Stimulated activated CD8-positive, alpha-beta memory T cell treated with anti-CD3 and anti-CD28 coated beads, Interleukin-7, amount 100 ng/mL, for 48 hours (primary cell): ENCODE data around the gene ATP7B.

ENCODE experiments used
- DNase-seq, 2 donors: peaks; one replicate each; pipeline ENCODE4 v3.0.0-alpha.2; 2020; ENCODE audit warnings: low read depth in 1 of 2; ENCODE audit errors: extremely low read depth in 1 of 2

Gene ATP7B

DNA sequence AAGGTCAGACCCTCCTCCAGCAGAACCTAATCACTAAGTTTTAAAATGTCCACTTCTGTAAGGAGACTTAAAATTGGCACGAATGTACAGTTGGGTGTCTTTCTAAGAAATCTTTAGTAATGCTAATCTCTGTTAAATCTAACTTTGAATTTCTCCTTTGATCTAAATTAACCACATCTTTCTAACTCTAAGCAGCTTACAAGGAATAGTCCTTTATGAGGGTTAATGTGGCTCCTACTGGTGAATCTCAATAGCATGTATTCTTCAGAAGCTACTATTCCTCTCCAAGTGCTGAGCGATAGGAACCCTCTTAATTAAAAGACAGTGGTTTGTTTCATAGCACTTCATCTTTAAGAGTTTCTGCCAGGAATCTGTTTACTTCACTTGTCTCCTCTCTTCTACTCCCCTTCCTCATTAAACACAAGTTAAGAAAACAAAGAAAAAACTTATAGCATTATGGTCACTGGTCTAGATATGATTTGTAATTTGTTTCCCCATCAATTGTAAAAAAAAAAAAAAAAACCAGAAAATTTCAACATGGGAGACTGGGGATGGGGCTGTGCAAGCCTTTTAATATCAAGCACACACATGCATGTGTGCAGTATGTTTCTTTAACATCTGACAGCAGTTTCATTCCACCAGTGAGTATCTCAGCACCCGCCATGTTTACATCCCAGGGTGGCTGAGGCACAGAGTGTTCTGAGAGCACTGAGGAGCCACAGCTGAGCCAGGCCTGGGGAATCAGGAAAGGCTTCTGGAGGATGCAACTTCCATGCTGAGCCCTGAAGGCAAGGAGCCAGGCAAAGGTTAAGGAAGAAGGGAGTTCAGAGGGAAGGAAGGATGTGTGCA is 57.7 kb downstream of the ATP7B start:
- DNase-seq: no peak

DNA sequence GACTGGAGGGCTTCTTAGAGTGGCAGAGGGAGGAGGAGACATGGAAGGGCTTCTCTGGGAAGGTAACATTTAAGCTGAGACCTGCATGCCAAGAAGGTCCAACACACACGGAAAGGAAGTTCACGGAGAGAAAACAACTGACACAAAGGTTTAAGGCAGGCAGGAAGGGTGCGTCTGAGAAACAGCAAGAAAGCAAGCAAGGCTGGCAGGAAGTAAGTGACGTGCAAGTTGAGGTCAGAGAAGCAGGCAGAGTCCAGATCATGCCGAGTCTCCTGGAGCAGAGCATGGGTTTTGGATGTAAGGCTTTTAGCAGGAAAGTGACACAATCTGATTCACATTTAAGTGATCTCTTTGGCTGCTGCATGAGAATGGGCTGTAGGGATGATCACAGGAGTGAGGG is 60.5 kb downstream of the ATP7B start:
- no peak for DNase-seq

DNA sequence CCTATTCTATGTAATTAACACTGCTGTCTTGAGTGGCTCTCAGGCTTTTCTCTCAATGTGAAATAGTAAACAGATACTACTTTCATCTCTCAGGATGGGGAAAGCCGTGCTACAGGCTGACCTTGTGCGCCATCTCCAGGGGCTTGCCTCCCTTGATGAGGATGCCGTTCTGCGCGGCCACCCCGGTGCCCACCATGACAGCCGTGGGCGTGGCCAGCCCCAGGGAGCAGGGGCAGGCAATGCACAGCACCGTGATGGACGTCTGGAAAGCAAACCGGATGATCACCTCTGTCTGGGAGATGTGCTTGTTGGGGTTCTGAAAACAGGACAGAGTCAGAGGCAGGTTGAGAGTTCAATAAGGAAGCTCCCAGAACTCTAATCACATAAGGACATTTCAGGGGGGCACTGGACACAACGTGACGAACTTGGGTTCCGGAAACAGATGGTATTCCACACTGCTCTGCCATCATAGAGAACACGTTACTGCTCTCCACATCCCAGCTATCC is 65.0 kb downstream of the ATP7B start:
- DNase-seq: no peak

DNA sequence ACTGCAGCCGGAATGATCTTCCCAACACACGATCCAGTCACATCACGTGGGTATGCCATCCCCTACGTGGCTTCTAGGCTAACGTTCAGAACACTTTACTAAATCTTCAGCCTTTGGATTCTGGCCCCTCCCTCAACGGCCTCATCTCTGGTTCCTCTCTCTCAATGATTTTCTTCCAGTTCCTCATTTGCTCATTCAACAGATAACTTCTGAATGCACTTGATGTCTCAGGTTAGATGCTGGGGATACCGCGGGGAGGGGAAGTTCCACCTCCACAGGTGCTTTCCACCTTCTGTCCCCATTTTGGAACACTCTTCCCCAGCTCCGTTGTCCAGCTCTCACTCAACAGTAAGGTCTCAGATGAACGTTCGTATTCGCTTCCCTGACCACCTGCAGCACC is 66.1 kb downstream of the ATP7B start:
- no peak for DNase-seq

DNA sequence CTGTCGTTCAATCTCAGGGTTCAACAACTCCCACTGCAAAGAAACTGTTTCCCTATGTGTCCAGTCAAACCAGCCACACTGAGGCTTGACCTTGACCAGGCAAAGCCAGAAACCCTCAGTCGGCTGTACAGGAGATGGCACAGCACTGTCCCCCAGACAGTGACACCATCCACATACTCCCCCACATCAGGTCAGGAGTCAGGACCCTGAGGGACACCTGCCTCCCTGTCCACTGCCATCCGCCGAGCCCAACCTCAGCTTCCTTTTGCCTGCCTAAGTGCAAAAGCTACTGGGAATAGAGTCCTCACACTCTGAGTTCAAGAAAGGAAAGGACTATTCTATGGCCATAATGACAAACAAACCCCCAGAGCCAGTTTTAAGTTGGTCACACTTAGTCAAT is 66.8 kb downstream of the ATP7B start:
- no peak for DNase-seq

DNA sequence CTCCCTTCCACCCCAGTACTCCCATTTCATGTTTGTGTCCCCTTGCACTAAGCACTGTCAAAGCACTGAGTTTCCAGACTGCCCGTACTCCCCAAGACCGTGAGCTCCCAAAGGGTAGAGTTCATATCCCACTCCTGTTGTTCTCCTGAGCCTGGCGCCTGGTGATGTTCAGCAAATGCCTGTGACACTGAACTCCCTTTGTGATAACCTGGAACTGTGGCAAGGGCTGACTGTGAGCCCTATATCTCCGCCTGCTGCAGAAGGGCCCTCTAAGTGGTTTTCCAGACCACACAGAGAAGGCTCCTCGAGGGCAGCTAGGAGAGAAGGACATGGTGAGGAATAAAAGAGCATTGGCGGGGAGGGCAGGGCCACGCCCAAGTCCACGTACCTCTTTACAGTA is 67.5 kb downstream of the ATP7B start:
- DNase-seq: no peak

DNA sequence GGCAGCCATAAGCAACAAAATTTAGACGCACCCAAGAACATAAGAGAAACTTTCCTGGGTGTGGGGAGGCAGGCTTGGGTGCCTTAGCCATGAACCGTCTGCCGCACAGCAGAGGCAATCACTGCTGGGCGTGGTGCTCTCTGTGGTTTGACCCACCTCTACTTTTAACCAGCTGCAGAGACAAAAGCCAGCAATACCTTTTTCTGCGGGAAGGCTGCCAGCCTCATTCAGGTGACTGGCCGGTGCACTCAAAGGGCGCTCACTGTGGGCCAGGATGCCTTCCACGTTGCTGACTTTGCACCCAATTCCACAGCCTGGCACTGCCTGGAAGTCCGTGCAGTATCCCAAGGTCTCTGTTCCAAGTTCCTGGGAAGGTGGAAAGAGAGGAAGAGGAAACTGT is 69.1 kb downstream of the ATP7B start:
- no peak for DNase-seq

DNA sequence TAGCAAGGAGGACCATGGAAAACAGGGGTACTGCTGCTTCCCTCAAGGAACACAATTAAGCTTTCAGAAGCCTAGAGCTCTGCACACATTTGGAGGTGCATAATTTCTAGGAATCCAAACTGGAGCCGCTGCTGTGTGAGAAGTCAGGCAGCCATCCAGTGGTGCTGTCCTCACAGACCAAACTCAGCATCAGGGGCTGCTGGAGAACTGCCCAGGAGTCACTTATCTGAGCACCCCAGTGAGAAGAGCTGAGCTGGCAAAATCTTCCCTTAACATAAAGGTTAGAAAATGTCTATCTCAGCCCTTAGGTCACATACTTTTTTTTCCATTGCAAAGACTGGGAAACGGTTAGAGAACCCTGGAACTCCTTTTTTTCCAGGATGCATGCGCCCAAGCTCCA is 72.8 kb downstream of the ATP7B start:
- no peak for DNase-seq

DNA sequence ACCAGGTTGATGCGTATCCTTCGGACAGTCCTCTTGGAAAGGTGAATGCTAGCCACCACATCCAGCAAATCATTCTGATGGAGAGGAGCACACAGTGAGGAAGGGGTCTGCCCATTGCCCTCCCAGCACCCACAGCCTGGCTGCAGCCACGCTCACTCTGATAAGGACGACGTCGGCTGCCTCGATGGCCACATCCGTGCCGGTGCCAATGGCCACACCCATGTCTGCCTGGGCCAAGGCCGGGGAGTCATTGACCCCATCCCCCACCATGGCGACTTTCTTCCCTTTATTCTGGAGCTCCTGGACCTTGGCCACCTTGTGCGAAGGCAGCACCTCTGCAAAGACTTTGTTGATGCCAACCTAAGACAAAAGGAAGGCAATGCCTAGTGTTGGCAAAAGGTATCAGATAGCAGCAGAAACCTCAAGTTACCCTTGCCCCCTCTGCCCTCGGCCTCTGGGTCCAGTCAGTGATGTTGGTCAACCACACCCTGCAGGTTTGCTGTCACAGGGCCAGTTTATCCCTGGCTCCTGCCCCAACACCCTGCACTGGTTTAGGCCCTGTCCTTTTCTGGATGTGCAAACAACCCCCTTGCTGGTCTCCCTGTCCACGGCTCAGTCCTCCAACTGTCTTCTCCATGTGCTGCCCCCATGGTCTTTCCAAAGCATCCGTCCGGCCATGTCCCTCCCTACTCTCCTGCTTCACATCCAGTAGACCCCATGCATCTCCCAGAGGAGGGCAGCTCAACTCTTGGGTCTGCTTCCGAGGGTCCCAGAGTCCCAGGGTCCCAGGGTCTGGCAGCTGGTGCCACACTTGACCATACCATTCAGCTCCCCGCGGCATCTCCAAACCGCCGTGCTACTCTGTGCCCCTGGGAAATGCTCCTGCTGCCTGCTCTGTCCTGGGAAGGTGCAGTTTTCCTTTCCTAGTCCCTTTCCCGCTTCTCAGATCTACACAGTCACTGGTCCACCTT is 73.6 kb downstream of the ATP7B start:
- DNase-seq: no peak

DNA sequence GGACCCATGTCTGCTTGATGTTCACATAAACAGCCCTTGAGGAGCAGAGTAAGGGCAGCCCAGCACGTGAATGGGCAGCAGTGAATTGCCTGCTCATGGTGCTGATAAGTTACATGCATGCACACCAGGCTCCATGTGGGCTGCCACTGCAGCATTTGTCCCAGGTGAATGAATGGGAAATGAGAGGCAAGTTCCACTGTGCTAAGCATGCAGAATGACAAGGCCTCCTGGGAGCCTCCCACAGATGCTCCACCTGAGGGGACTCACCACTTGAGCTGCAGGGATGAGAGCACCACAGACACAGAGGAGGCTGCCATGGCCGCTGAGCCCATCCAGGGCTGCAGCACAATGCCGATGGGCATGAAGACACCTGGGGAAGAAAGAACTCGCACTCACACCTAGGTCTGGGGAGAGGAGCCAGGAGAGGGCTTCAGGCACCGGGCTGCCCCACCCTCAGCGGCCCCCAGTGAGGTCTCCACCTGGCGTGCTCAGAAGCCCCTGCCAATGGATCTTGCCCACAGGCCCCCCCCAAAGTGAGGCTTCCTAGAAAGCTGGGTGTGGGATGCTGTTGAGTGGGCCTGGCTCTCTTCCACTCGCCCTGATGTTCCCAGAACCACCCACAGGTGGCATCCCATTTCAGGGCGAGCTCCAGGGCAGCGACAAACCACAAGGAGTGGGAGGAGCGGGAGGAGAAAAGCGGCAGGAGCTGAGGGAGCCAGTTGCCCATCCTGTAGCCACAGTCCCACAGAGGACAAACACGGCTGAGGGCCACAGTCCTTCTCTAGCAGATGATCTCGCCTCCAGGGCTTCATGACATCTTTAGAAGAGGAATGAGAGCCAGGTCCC is 75.7 kb downstream of the ATP7B start:
- DNase-seq: no peak

DNA sequence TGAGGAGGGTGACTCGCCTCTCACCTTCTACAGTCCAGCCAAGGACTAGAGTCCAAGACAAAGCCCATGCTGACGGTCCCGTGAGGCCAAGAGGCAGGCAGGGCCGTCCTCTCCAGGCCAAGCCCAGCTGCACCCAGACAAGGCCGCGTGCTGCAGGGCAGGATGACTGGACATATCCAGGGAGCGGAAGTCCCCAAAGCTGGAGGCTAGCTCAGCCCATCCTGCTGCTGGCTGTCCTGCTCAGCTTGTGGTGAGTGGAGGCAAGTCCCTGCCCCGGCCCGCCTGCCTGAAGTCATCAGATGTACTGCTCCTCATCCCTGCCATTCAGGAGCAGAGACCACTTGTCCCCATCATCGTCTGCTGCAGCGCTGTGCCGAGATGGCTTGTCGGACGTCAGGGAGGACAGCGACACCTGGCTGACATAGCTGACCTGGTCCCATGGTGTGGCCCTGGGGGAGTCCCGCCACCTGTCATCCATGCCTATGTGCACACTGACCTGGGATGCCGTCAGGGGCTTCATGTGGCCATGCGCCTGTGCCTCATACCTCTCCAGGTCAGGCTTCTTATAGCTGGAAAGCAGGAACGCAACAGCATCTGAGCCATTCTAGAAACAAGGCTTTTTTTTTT is 76.7 kb downstream of the ATP7B start:
- no peak for DNase-seq

DNA sequence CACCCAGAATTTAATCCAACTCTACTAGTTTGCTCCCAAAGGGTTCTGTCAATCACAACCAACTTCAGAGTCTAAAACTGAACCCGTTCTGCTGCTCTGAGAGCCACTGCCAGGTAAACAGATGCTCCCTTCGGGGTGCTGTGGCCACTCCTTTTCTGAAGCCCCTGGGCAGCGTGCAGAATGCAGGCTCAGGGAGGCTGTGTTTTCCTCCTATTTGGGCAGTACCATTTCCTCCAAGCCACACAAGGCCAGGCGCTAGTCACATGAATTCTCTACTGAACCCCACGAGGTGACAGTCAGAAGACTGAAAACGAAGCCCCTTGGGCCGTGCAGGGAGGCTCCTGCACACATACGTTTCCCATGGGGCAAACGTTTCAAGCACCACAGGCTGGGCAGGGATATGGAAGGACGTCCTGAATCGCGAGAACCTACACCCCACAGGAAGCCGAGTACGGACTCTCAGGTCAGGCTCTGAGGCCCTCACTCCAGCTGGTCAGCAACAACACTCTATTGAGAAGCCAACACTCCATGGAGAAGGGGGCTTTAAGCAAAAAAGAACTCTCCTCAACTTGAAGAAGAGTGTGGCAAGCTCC is 77.7 kb downstream of the ATP7B start:
- DNase-seq: no peak

DNA sequence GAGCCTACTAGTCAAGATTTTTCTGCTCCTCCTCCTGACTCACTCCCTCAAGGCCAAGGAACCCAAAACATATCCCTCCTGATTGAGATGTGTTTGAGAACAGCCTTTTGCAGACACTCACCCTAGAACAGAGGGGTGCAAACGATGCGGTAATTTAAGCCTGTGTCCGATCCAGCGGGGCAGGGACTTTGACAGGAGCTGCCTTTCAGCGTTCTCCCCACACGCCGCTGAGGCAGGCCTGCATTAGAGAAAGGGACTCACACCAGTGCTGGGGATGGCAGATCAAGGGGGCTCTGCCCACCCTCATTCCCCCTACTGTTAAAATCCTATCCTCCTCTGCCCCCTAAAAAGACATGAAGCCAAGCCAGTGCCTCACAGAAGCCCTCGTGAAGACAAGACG is 79.0 kb downstream of the ATP7B start:
- DNase-seq: no peak

DNA sequence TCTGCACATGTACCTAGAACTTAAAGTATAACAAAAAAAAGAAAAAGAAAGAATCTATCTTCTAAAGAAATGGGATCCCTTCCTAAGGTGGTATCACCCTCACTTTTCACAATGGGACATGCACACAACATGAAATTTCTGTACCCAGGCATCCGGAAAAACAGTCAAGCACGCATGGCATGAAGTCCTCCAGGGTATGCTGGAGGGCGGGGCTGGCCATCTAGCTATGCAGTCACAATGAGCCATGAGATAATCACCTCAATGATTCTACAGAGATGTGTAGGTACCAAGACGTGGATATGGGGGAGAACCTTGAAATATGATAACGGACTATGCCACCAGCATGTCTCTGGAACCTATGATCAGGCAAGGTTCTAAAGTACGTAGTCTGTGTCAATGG is 79.6 kb downstream of the ATP7B start:
- no peak for DNase-seq

DNA sequence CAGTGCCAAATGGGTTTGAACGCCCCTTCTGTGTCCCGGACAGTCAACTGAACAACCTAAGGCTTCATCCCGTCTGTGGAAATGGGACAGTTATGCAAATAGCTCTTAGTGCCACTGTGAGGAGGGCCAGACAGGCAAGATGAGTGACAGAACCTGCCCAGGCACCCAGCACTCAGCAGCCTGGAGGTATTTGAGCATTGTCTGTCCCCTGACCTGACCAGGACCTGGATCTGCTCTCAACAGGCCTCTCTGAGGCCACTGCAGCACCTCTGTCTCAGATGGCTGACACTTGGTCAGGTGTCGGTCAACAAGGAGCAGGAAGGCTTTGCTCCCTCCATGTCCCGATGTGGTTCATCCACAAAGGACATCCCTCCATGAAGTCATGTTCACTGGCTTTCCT is 81.6 kb downstream of the ATP7B start:
- no peak for DNase-seq

DNA sequence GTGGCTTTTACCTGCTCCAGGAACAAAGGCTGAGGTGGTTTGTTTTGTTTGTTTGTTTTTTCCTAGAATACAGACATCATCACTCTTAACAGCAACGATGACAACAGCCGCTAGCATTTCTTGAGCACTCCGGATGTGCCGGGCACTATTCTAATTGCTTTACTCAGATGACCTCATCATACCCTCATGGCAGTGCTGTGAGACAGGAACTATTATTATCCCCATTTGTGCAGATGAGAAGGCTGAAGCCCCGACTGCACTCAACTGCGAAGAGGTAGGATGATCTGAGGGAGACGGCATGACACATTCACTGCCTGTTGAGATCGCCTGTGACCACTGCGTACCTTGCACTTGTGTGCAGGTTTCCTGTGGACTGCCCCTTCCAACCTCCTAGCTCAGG is 83.0 kb downstream of the ATP7B start:
- no peak for DNase-seq

DNA sequence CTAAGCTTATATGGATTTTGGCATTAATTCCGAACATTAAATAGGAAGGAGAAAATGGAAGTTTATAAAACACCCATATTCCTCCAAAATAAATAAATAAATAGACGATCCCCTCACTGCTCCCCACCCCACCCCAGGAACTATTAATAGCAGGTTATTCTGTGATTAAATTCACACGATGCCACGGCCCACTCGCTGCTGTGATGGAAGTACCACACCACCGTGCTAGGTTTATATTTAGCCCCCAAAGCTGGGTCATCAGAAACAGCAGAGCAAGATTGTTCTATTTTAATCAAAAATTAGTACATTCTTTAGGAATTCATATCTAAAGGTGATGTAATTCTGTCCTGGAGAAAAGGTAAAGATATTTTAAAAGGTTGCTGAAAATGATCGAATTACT is 84.1 kb downstream of the ATP7B start:
- DNase-seq: no peak

DNA sequence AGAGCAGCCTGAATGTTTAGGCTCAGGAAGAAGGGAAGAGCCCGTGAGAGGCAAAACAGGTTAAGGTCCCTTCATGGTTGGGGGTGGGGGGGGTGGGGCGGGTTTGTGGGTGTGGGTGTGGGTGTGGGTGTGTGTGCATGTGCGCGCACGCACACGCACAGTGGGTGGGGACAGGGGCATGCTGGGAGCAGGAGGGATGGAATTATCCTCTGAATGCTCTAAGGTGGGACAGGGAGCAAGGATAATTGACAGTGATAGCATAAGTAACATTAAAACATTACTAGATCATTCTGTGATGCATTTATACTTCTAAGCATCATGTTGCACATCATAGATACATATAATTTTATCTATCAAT is 84.7 kb downstream of the ATP7B start:
- DNase-seq: no peak

DNA sequence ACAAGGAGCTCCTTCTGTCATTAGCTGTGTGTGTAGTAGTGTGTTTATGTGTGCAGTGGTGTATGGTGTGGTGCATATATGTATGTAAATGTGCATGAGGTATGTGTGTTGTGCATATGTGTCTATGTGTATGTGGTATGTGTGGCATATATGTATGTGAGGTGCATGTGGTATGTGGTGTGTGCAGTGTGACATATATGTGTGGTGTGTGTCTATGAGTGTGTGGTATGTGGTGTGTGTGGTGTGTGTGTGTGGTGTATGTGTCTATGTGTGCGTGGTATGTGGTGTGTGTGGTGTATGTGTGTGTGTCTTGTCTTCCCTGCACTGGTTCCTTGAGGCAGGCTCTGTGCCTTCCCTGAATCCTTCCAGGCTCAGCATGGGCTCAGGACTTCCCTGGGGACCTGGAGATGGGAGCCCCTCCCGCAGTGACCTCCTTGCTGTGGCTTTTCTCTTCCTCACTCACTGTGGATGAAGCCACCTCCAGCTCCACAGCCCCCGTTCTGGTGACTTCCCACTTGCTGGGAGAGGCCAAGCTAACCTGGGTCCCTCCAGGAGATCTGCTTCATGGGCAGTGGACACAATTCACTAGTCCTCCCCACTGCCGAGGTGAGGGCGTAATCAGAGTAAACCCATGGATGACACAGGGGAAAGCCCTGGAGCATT is 85.3 kb downstream of the ATP7B start:
- DNase-seq: no peak
